Activated T-cell treated with anti-CD3 and anti-CD28 coated beads, Interleukin-2, amount 50 U/mL, for 24 hours (primary cell): ENCODE results near the gene BLOC1S6.

ENCODE experiments used
- DNase-seq: peaks from one replicate; pipeline ENCODE4 v3.0.0-alpha.2; 2020
- H3K27ac Mint-ChIP-seq: 2 replicates; pipeline ENCODE4 v1.8.0; 2020; ENCODE audit warnings: mild to moderate bottlenecking, mixed read lengths
- H3K27me3 Mint-ChIP-seq: 2 replicates; pipeline ENCODE4 v1.8.0; 2020; ENCODE audit warnings: mixed read lengths
- H3K36me3 Mint-ChIP-seq: 2 replicates; pipeline ENCODE4 v1.8.0; 2020; ENCODE audit warnings: low read depth, mixed read lengths
- H3K4me1 Mint-ChIP-seq: 2 replicates; pipeline ENCODE4 v1.8.0; 2020; ENCODE audit warnings: low read depth, mixed read lengths
- H3K4me3 Mint-ChIP-seq: 2 replicates; pipeline ENCODE4 v1.8.0; 2020; ENCODE audit warnings: mild to moderate bottlenecking, moderate library complexity, mixed read lengths
- H3K9me3 Mint-ChIP-seq: 2 replicates; pipeline ENCODE4 v1.8.0; 2020; ENCODE audit warnings: mixed read lengths

The BLOC1S6 gene

DNA sequence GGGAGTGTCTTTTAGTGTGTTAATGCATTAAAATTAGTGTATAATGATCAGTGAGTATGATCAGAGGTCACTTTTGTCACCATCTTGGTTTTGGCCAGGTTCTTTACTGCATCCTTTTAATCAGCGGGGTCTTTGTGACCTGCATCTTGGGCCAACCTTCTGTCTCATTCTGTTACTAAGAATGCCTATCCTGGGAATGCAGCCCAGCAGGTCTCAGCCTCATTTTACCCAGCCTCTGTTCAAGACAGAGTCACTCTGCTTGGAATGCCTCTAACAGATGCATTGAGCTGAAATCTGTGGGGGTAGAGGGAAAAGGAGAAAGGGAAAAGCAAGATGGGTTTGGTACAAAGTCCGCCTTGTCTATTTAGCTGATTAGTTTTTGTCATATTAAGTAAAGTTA lies 5.3 kb upstream of the BLOC1S6 start:
- H3K27me3 Mint-ChIP-seq: no peaks in the 10 kb centered on the region
- no peaks in the 10 kb centered on the region for H3K9me3 Mint-ChIP-seq
- H3K27ac Mint-ChIP-seq: no peak overlapping the region
- H3K4me1 Mint-ChIP-seq: peaks cover 19% of the 10 kb centered on the region
- no peak overlapping the region for H3K4me3 Mint-ChIP-seq
- no peak for DNase-seq
- H3K36me3 Mint-ChIP-seq: peaks cover 8% of the 10 kb centered on the region

GRCh38 chr15:45583731-45584639 lies 3.2 kb upstream of the BLOC1S6 start:
- peak overlapping the region; percentile 51 for H3K27ac Mint-ChIP-seq
- H3K4me3 Mint-ChIP-seq: no peak overlapping the region
- no peak for DNase-seq

GRCh38 chr15:45585069-45585791 lies 1.9 kb upstream of the BLOC1S6 start:
- peaks cover 26% of the 10 kb centered on the region for H3K36me3 Mint-ChIP-seq
- H3K27me3 Mint-ChIP-seq: no peaks in the 10 kb centered on the region
- no peaks in the 10 kb centered on the region for H3K9me3 Mint-ChIP-seq
- H3K27ac Mint-ChIP-seq: peak overlapping the region; percentile 100
- H3K4me3 Mint-ChIP-seq: peak overlapping the region; percentile 97
- no peak for DNase-seq
- H3K4me1 Mint-ChIP-seq: peaks cover 37% of the 10 kb centered on the region

More at GRCh38 chr15:45583731-45584639, 3.2 kb upstream of the BLOC1S6 start:
- Mint-ChIP-seq H3K4me1 (peaks cover 29% of the 10 kb centered on the region), H3K27me3 (no peaks in the 10 kb centered on the region), H3K36me3 (peaks cover 25% of the 10 kb centered on the region), H3K9me3 (no peaks in the 10 kb centered on the region)

DNA sequence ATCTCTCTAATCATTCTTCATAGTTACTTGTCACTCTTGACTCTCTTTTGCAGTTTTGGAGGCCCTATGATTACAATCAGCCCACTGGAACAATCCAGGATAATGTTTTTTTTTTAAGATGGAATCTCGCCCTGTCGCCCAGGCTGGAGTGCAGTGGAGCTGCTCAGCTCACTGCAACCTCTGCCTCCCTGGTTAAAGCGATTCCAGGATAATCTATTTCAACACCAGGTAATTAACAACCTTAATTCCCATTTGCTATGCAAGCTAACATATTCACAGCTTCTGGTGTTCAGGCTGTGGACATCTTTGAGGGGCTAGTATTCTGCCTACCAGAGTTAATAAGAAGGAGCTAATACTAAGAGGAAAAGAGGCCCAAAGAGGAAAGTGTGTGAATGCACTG lies 1.1 kb upstream of the BLOC1S6 start:
- no peak for DNase-seq
- Mint-ChIP-seq H3K4me3 (peak overlapping the region; percentile 97), H3K27me3 (no peaks in the 10 kb centered on the region), H3K4me1 (peaks cover 41% of the 10 kb centered on the region), H3K36me3 (peaks cover 26% of the 10 kb centered on the region), H3K9me3 (no peaks in the 10 kb centered on the region), H3K27ac (peak overlapping the region; percentile 100)

DNA sequence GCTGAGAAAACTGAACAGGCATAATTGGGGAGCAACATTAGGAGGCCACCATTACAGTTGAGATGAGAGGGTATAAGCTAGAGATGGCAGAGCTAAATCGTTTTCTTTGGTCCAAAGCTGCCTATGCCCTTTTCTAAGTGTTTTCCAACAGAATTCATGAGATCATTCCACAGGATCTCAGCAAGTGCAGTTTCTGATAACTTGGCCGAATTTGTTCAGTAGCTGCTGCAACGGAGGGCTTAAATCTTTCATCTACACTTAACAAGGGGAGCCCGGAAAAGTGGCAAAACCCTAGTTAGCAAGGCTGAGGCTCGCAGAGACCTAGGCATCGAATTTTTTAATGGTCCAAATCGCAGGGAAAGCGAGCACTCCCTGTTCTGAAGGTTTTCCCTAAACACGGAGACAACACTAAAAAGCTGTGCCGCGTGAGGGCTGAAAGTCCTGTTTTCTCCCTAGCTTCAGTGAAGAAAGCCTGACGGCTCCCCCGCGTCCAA lies 531 bp upstream of the BLOC1S6 start:
- H3K4me3 Mint-ChIP-seq: peak overlapping the region; percentile 97
- H3K9me3 Mint-ChIP-seq: no peaks in the 10 kb centered on the region
- H3K27me3 Mint-ChIP-seq: no peaks in the 10 kb centered on the region
- peak overlapping the region; percentile 100 for H3K27ac Mint-ChIP-seq
- no peak for DNase-seq
- peaks cover 27% of the 10 kb centered on the region for H3K36me3 Mint-ChIP-seq
- peaks cover 45% of the 10 kb centered on the region for H3K4me1 Mint-ChIP-seq

DNA sequence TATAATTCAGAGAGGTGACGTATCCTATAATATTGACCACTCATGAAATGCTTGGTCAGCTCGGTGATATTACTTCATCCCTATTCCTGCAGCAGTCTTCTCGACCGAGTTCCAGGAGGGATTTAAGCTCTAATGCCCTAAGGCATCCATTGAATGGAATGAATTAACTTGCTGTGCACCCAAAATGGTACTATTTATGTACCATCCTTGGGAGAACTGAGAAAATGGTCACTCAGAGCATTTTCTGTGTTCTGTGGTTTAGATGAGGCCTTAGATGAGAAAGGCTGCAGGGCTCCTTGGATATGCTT lies 638 bp downstream of the BLOC1S6 start:
- DNase-seq: no peak
- no peaks in the 10 kb centered on the region for H3K9me3 Mint-ChIP-seq
- H3K4me3 Mint-ChIP-seq: peak overlapping the region; percentile 97
- H3K27ac Mint-ChIP-seq: peak overlapping the region; percentile 100
- no peaks in the 10 kb centered on the region for H3K27me3 Mint-ChIP-seq
- peaks cover 52% of the 10 kb centered on the region for H3K4me1 Mint-ChIP-seq
- H3K36me3 Mint-ChIP-seq: peaks cover 36% of the 10 kb centered on the region

- Mint-ChIP-seq H3K9me3 (no peaks in the 10 kb centered on the region), H3K27ac (peak overlapping the region; percentile 100), H3K27me3 (no peaks in the 10 kb centered on the region), H3K4me3 (peak overlapping the region; percentile 97), H3K36me3 (peaks cover 38% of the 10 kb centered on the region), H3K4me1 (peaks cover 54% of the 10 kb centered on the region)
- no peak for DNase-seq
Observed at GRCh38 chr15:45588219-45588875, 1.2 kb downstream of the BLOC1S6 start.

GRCh38 chr15:45589256-45589655 lies 2.1 kb downstream of the BLOC1S6 start:
- Mint-ChIP-seq H3K9me3 (no peaks in the 10 kb centered on the region), H3K27ac (peak overlapping the region; percentile 100), H3K4me3 (peak overlapping the region; percentile 97), H3K36me3 (peaks cover 46% of the 10 kb centered on the region), H3K27me3 (no peaks in the 10 kb centered on the region), H3K4me1 (peaks cover 57% of the 10 kb centered on the region)
- no peak for DNase-seq

GRCh38 chr15:45594319-45594718 lies 7.1 kb downstream of the BLOC1S6 start:
- peaks cover 31% of the 10 kb centered on the region for H3K4me1 Mint-ChIP-seq
- H3K9me3 Mint-ChIP-seq: no peaks in the 10 kb centered on the region
- H3K36me3 Mint-ChIP-seq: peaks cover 57% of the 10 kb centered on the region
- no peak overlapping the region for H3K27ac Mint-ChIP-seq
- no peak for DNase-seq
- H3K4me3 Mint-ChIP-seq: no peak overlapping the region
- no peaks in the 10 kb centered on the region for H3K27me3 Mint-ChIP-seq

DNA sequence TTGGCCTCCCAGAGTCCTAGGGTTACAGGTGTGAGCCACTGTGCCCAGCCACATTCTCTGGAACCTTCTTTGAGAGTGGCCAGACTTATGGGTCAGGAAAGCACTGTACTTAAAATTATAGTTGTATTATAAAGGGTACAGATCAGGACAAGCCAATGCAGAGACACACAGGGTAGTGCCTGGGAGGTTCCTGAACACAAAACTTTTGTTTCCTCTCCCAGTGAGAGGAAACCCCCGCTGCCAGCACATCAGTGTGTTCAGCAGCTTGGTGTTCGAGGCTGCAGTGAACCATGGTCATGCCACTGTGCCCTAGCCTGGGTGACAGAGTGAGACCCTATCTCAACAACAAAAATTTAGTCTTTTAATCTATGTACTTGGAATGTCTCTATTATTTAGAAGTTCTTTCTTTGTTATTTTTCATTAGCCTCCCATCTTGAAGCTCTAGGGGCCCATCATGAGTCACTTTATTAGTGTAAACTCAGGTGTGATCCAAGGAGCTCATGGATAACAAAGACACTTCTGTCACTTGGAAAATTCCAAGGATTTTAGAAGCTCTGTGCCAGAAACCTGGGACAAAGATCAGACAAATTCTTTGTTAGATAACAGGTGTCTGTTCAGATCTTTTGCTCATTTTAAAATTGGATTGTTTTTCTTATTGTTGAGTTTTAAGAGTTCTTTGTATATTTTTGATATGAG lies 7.8 kb downstream of the BLOC1S6 start:
- no peaks in the 10 kb centered on the region for H3K9me3 Mint-ChIP-seq
- peaks cover 27% of the 10 kb centered on the region for H3K4me1 Mint-ChIP-seq
- peaks cover 57% of the 10 kb centered on the region for H3K36me3 Mint-ChIP-seq
- H3K27ac Mint-ChIP-seq: no peak overlapping the region
- DNase-seq: no peak
- no peaks in the 10 kb centered on the region for H3K27me3 Mint-ChIP-seq
- no peak overlapping the region for H3K4me3 Mint-ChIP-seq

- peak overlapping the region; percentile 42 for H3K27ac Mint-ChIP-seq
- no peak for DNase-seq
- H3K4me3 Mint-ChIP-seq: no peak overlapping the region
- no peaks in the 10 kb centered on the region for H3K27me3 Mint-ChIP-seq
- H3K36me3 Mint-ChIP-seq: peaks cover 49% of the 10 kb centered on the region
- no peaks in the 10 kb centered on the region for H3K9me3 Mint-ChIP-seq
- peaks cover 8% of the 10 kb centered on the region for H3K4me1 Mint-ChIP-seq
Observed at GRCh38 chr15:45603881-45604280, 16.7 kb downstream of the BLOC1S6 start.

DNA sequence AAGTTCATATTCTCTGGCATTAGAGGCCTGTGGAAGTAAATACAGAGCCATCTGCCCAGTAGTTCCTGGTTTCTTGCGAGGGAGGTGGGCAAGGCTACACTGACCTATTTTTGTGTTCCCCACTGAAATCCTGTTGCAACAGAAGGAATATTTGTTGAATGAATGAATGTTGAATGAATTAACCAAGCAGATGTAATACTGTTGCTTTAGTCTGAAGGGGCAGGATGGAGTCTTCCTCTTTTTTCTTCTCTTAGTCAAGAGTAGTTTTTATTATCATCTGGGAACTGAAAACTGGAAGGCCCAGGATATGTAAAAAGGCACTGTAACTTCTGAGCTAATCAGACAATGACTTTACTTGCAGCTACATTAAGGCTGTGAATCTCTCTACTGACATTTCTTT lies 17.1 kb downstream of the BLOC1S6 start:
- Mint-ChIP-seq H3K36me3 (peaks cover 52% of the 10 kb centered on the region), H3K9me3 (no peaks in the 10 kb centered on the region), H3K4me3 (no peak overlapping the region), H3K27me3 (no peaks in the 10 kb centered on the region), H3K4me1 (peaks cover 8% of the 10 kb centered on the region), H3K27ac (peak overlapping the region; percentile 63)
- DNase-seq: no peak

- Mint-ChIP-seq H3K27ac (no peak overlapping the region), H3K9me3 (no peaks in the 10 kb centered on the region), H3K36me3 (peaks cover 48% of the 10 kb centered on the region), H3K27me3 (no peaks in the 10 kb centered on the region), H3K4me3 (no peak overlapping the region), H3K4me1 (peaks cover 3% of the 10 kb centered on the region)
- no peak for DNase-seq
Observed at GRCh38 chr15:45606413-45606812, 19.2 kb downstream of the BLOC1S6 start.

- H3K27ac Mint-ChIP-seq: peak overlapping the region; percentile 47
- no peaks in the 10 kb centered on the region for H3K9me3 Mint-ChIP-seq
- H3K4me3 Mint-ChIP-seq: no peak overlapping the region
- no peak for DNase-seq
- peaks cover 3% of the 10 kb centered on the region for H3K4me1 Mint-ChIP-seq
- peaks cover 45% of the 10 kb centered on the region for H3K36me3 Mint-ChIP-seq
- no peaks in the 10 kb centered on the region for H3K27me3 Mint-ChIP-seq
Observed at GRCh38 chr15:45606841-45607240, 19.7 kb downstream of the BLOC1S6 start.
